Right atrium auricular region (tissue), 2 donors: Measurements from ENCODE around the gene ZNF582. TPM values are rescaled to one million over a fixed set of nuclear protein-coding genes. Genes with fewer than 3 reads are reported as not detected.

ENCODE experiments used
- DNase-seq: peaks from one replicate; pipeline ENCODE4 v3.0.0-alpha.2; 2019; ENCODE audit warnings: low spot score
- H3K27ac ChIP-seq, 2 donors: fragments of 200-600 bp; sonication (generic); 1 replicate in 1 of 2; 2 replicates in 1 of 2; pipeline ENCODE4 v1.5.1; 2016 to 2019
- H3K27me3 ChIP-seq, 2 donors: fragments of 200-600 bp; sonication (generic); one replicate each; pipeline versions ENCODE4 v1.5.1 to v1.6.0; 2017 to 2019
- H3K36me3 ChIP-seq: fragments of 200-600 bp; sonication (generic); one replicate; pipeline ENCODE4 v1.5.1; 2016
- H3K4me1 ChIP-seq, 2 donors: fragments of 200-600 bp; sonication (generic); one replicate each; pipeline versions ENCODE4 v1.5.1 to v1.6.0; 2017 to 2019
- H3K4me3 ChIP-seq, 2 donors: fragments of 200-600 bp; sonication (generic); 1 replicate in 1 of 2; 2 replicates in 1 of 2; pipeline ENCODE4 v1.5.1; 2017 to 2019; ENCODE audit warnings: mild to moderate bottlenecking in 1 of 2, moderate library complexity in 1 of 2
- H3K9me3 ChIP-seq, 2 donors: fragments of 200-600 bp; sonication (generic); one replicate each; pipeline ENCODE4 v1.5.1; 2019
- total RNA-seq, 2 donors: library from RNA; depleted of rRNA; stranded (reverse); fragments of >200 nt; gene quantifications; one replicate each; pipeline ENCODE4 v1.1.0, GENCODE V29; 2016
- TF ChIP-seq, protein P1 (sequence below), 2 donors: fragments of 200-600 bp; sonication (generic); IDR thresholded peaks; one replicate each; pipeline ENCODE4 v1.5.1; 2019; ENCODE audit warnings: antibody characterized with exemption in 2 of 2

The ZNF582 gene
- total RNA-seq, 2 donors from 2014 or later = 3.9 to 6.2 TPM

DNA sequence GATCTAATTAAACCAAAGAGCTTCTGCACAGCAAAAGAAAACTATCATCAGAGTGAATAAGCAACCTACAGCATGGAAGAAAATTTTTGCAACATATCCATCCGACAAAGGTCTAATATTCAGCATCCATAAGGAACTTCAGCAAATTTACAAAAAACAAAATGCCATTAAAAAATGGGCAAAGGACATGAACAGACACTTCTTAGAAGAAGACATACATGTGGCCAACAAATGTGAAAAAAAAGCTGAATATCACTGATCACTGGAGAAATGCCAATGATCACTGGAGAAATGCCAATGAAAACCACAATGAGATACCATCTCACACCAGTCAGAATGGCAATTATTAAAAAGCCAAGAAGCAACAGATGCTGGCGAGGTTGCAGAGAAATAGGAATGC lies 32.5 kb downstream of the ZNF582 start:
- no peaks in the 10 kb centered on the region for H3K4me1 ChIP-seq
- H3K36me3 ChIP-seq = no peaks in the 10 kb centered on the region
- H3K4me3 ChIP-seq = no peak overlapping the region
- TF ChIP-seq, protein P1, sequence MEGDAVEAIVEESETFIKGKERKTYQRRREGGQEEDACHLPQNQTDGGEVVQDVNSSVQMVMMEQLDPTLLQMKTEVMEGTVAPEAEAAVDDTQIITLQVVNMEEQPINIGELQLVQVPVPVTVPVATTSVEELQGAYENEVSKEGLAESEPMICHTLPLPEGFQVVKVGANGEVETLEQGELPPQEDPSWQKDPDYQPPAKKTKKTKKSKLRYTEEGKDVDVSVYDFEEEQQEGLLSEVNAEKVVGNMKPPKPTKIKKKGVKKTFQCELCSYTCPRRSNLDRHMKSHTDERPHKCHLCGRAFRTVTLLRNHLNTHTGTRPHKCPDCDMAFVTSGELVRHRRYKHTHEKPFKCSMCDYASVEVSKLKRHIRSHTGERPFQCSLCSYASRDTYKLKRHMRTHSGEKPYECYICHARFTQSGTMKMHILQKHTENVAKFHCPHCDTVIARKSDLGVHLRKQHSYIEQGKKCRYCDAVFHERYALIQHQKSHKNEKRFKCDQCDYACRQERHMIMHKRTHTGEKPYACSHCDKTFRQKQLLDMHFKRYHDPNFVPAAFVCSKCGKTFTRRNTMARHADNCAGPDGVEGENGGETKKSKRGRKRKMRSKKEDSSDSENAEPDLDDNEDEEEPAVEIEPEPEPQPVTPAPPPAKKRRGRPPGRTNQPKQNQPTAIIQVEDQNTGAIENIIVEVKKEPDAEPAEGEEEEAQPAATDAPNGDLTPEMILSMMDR (IDR thresholded peaks at IDR 0.05) = no peak
- DNase-seq = no peak
- no peak overlapping the region for H3K27ac ChIP-seq
- no peaks in the 10 kb centered on the region for H3K27me3 ChIP-seq
- H3K9me3 ChIP-seq = peaks cover 0 to 33% of the 10 kb centered on the region in 2 donors

DNA sequence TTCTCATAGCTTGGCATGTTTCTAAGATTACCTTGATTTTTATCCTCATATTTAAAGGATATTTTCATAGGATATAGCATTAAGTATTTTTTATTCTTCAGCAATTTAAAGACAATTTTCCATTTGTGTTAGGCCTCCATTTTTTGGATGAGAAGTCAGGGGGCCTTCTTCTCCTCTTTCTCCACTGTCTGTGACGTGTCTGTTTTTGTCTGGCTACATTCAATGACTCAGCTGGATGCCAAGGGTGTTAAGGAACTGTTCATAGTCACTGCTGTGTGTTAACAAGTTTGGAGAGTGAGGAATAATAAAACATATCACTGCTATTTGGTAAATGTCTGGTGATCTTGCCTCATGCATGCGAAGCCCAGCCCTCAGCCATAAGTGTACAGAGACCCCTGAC lies 36.4 kb downstream of the ZNF582 start:
- Histone ChIP-seq H3K36me3 (no peaks in the 10 kb centered on the region), H3K27ac (no peak overlapping the region), H3K9me3 (peaks cover 0 to 18% of the 10 kb centered on the region in 2 donors), H3K27me3 (no peaks in the 10 kb centered on the region), H3K4me1 (no peaks in the 10 kb centered on the region), H3K4me3 (no peak overlapping the region)
- DNase-seq = no peak
- TF ChIP-seq, protein P1 (IDR thresholded peaks at IDR 0.05) = no peak

DNA sequence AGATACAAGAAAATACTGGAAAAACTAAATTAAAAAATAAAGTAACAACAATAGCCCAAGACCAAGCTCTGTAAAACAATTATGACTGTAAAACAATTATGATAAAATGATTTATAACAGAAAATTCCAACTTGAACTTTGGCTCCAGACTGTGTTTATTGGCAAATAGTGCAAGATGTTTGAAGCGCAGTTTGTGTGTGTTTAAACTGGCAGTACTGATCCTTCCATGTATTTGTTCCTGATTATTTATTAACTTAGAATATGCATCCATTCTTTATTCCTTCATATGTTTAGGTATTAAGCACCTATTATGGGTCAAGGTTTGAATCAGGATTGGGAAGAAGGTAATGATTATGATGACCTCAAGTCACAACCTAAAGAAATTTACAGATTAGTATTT lies 37.8 kb downstream of the ZNF582 start:
- DNase-seq = no peak
- no peak overlapping the region for H3K27ac ChIP-seq
- H3K4me1 ChIP-seq = no peaks in the 10 kb centered on the region
- peaks cover 0 to 6% of the 10 kb centered on the region in 2 donors for H3K9me3 ChIP-seq
- H3K4me3 ChIP-seq = no peak overlapping the region
- H3K27me3 ChIP-seq = no peaks in the 10 kb centered on the region
- TF ChIP-seq, protein P1 (IDR thresholded peaks at IDR 0.05) = no peak
- H3K36me3 ChIP-seq = no peaks in the 10 kb centered on the region

DNA sequence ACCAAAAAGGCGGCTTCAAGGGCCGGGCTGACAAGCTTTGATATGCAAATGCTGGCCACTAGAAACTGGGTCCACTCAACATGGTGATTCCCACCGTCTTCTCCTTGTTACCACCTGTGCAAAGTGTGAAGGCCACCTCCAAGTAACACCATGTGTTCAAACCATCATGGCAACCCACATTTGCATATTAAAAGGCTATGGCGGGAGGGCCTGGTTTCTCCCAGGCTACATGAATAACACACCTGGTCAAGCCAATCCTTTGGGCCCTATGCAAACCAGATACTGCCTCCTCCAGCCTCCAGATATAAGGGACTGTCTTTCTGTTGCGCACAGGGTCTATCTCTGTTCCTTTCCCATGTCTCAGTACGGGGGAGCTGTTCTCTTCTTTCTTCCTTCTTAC lies 42.1 kb downstream of the ZNF582 start:
- Histone ChIP-seq H3K36me3 (no peaks in the 10 kb centered on the region), H3K9me3 (no peaks in the 10 kb centered on the region), H3K4me1 (no peaks in the 10 kb centered on the region), H3K27ac (no peak overlapping the region), H3K4me3 (no peak overlapping the region), H3K27me3 (no peaks in the 10 kb centered on the region)
- TF ChIP-seq, protein P1 (IDR thresholded peaks at IDR 0.05) = no peak
- no peak for DNase-seq

DNA sequence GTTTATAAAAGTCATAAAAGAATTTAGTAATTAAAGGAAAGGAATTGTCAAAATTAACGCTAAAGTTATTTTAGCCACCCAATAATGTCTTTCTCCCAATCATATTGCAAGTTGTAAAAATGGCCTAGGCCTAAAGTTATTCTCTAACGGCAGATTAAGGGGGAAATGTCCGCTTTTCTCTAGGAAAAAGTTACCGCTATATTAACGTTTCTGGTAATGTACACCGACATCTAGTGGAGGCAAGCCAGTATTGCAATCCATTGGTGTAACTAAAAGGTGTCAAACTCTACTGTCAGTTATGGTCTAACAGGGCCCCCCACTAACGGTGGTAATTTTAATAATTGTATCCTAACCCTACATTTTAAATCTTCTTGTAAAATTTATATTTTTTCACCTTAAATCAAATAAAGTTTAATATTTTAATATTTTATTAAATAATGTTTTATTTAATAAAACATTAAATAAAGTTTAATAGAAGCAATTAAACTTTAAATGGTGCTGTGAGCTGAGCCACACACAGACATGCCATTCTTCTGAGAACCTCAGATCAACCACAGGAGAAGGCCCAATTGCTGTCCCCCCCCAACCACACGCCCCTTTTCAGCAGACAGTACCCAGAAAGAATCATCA lies 42.8 kb downstream of the ZNF582 start:
- no peaks in the 10 kb centered on the region for H3K9me3 ChIP-seq
- TF ChIP-seq, protein P1 (IDR thresholded peaks at IDR 0.05) = peak; percentile 92 to 93
- H3K4me1 ChIP-seq = no peaks in the 10 kb centered on the region
- no peak for DNase-seq
- no peaks in the 10 kb centered on the region for H3K27me3 ChIP-seq
- H3K36me3 ChIP-seq = no peaks in the 10 kb centered on the region
- H3K4me3 ChIP-seq = no peak overlapping the region
- H3K27ac ChIP-seq = no peak overlapping the region

DNA sequence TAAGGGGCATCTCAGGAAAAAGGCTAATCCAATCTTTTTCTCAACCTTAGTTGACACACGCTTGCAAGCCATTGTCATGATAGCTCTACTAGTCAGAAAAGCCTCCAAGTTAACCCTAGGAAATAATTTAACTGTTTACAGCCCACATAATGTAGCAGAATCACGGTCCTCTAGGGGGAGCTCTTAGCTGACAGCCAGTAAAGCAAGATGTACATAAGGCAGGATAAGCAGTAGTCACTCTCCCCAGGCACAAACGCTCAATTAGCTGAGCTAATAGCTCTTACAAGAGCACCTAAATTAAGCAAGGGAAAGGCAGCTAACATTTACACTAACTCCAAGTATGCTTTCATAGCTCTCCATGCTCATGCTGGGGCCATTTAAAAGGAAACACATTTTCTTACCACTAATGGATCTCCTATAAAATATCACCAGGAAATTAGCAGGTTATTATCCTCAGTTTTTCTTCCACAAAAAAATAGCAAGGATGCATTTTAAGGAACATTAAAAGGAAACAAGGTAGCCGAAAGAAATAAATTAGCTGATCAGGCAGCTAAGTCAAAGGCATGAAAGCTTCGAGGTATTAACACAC lies 45.0 kb downstream of the ZNF582 start:
- H3K27ac ChIP-seq = no peak overlapping the region
- H3K4me1 ChIP-seq = no peaks in the 10 kb centered on the region
- no peaks in the 10 kb centered on the region for H3K27me3 ChIP-seq
- no peaks in the 10 kb centered on the region for H3K9me3 ChIP-seq
- no peak for DNase-seq
- H3K4me3 ChIP-seq = no peak overlapping the region
- H3K36me3 ChIP-seq = no peaks in the 10 kb centered on the region
- TF ChIP-seq, protein P1 (IDR thresholded peaks at IDR 0.05) = peak in 1 of 2 donors; percentile 23
